HG03103 (cell line): ENCODE data around the gene INVS.

ENCODE experiments used
- ATAC-seq: cut with Tn5 transposase; IDR thresholded peaks from one replicate; pipeline ENCODE4 v1.9.1; 2021; ENCODE audit warnings: low read depth; ENCODE audit not compliant: unreplicated experiment

INVS gene

GRCh38 chr9:100240512-100240911 lies 141.5 kb downstream of the INVS start:
- no peak for ATAC-seq

GRCh38 chr9:100267211-100267610 lies 168.2 kb downstream of the INVS start:
- ATAC-seq, result no peak

- no peak for ATAC-seq
Observed at GRCh38 chr9:100268271-100268670, 169.2 kb downstream of the INVS start.

- no peak for ATAC-seq
Observed at GRCh38 chr9:100269656-100270055, 170.6 kb downstream of the INVS start.

GRCh38 chr9:100277166-100277979 lies 178.3 kb downstream of the INVS start:
- no peak for ATAC-seq

GRCh38 chr9:100281066-100281465 lies 182.0 kb downstream of the INVS start:
- ATAC-seq, result no peak

- ATAC-seq, result no peak
Observed at GRCh38 chr9:100281676-100282387, 182.8 kb downstream of the INVS start.

GRCh38 chr9:100282388-100282719 lies 183.3 kb downstream of the INVS start:
- ATAC-seq, result no peak

- ATAC-seq, result no peak
Observed at GRCh38 chr9:100284247-100284646, 185.2 kb downstream of the INVS start.

- no peak for ATAC-seq
Observed at GRCh38 chr9:100285080-100285479, 186.0 kb downstream of the INVS start.

- ATAC-seq, result no peak
Observed at GRCh38 chr9:100285601-100286000, 186.6 kb downstream of the INVS start.

GRCh38 chr9:100286257-100286656 lies 187.2 kb downstream of the INVS start:
- ATAC-seq, result no peak

- ATAC-seq, result no peak
Observed at GRCh38 chr9:100287186-100287585, 188.1 kb downstream of the INVS start.

- ATAC-seq, result no peak
Observed at GRCh38 chr9:100290714-100291113, 191.7 kb downstream of the INVS start.

- ATAC-seq, result no peak
Observed at GRCh38 chr9:100292414-100292813, 193.4 kb downstream of the INVS start.

GRCh38 chr9:100294341-100294740 lies 195.3 kb downstream of the INVS start:
- ATAC-seq, result no peak

GRCh38 chr9:100294806-100295205 lies 195.8 kb downstream of the INVS start:
- ATAC-seq, result no peak

- ATAC-seq, result no peak
Observed at GRCh38 chr9:100295240-100295639, 196.2 kb downstream of the INVS start.

- no peak for ATAC-seq
Observed at GRCh38 chr9:100296407-100296806, 197.4 kb downstream of the INVS start.

- ATAC-seq, result no peak
Observed at GRCh38 chr9:100298378-100298777, 199.3 kb downstream of the INVS start.

GRCh38 chr9:100303747-100304146 lies 204.7 kb downstream of the INVS start:
- no peak for ATAC-seq

GRCh38 chr9:100306283-100306682 lies 207.2 kb downstream of the INVS start:
- no peak for ATAC-seq
